RWPE2 (cell line): ENCODE data around the gene GCM1.
"Not testable (repeated sequence)": the region's sequence is repeated elsewhere in the genome, so short reads cannot be mapped to it uniquely, and the experiment has no call there.

Experiments used
- ATAC-seq: fragments of 200-7000 bp; cut with Tn5 transposase; 3 replicates; pipeline ENCODE4 v1.9.1; 2021; ENCODE audit warnings: low read depth
- DNase-seq: peaks from one replicate; pipeline ENCODE4 v3.0.0-alpha.2; 2020; ENCODE audit warnings: low spot score
- H3K27ac ChIP-seq: fragments of 450-650 bp; 2 replicates; pipeline ENCODE4 v1.5.1; 2017; ENCODE audit warnings: mild to moderate bottlenecking; ENCODE audit not compliant: poor library complexity, severe bottlenecking
- H3K27me3 ChIP-seq: fragments of 250-450 bp; sonication (Bioruptor Pico); 2 replicates; pipeline ENCODE4 v1.5.1; 2021; ENCODE audit warnings: mild to moderate bottlenecking, moderate library complexity; ENCODE audit not compliant: insufficient read depth, poor library complexity, severe bottlenecking
- H3K36me3 ChIP-seq: fragments of 250-450 bp; sonication (Bioruptor Pico); 2 replicates; pipeline ENCODE4 v1.5.1; 2020; ENCODE audit warnings: low read depth, mild to moderate bottlenecking, moderate library complexity
- H3K4me1 ChIP-seq: fragments of 250-450 bp; sonication (Bioruptor Pico); 2 replicates; pipeline ENCODE4 v1.5.1; 2021; ENCODE audit warnings: mild to moderate bottlenecking, moderate library complexity; ENCODE audit not compliant: insufficient read depth, poor library complexity, severe bottlenecking
- H3K4me3 ChIP-seq: fragments of 250-450 bp; sonication (Bioruptor Pico); 2 replicates; pipeline ENCODE4 v1.5.1; 2021; ENCODE audit warnings: mild to moderate bottlenecking, moderate library complexity; ENCODE audit not compliant: severe bottlenecking
- H3K9me3 ChIP-seq: fragments of 250-450 bp; sonication (Bioruptor Pico); 2 replicates; pipeline ENCODE4 v1.5.1; 2021; ENCODE audit warnings: mild to moderate bottlenecking, moderate library complexity; ENCODE audit not compliant: severe bottlenecking
- CTCF ChIP-seq: fragments of 450-650 bp; IDR thresholded peaks from one replicate; pipeline ENCODE4 v1.5.1; 2017; ENCODE audit warnings: mild to moderate bottlenecking, moderate library complexity; ENCODE audit not compliant: poor library complexity, severe bottlenecking

Gene GCM1

GRCh38 chr6:53162606-53163005, 14.0 kb upstream of the GCM1 start:
- Histone ChIP-seq H3K4me3 (no peak overlapping the region), H3K4me1 (no peaks in the 10 kb centered on the region), H3K27ac (no peak overlapping the region), H3K9me3 (no peaks in the 10 kb centered on the region), H3K36me3 (no peaks in the 10 kb centered on the region), H3K27me3 (no peaks in the 10 kb centered on the region)
- ATAC-seq = no peak
- no peak for DNase-seq
- TF ChIP-seq CTCF = no peak

- Histone ChIP-seq H3K27me3 (no peaks in the 10 kb centered on the region), H3K4me1 (no peaks in the 10 kb centered on the region), H3K36me3 (no peaks in the 10 kb centered on the region), H3K4me3 (no peak overlapping the region), H3K27ac (no peak overlapping the region), H3K9me3 (no peaks in the 10 kb centered on the region)
- no peak for DNase-seq
- no peak for TF ChIP-seq CTCF
- no peak for ATAC-seq
Observed at GRCh38 chr6:53161481-53162009, 12.9 kb upstream of the GCM1 start.

- no peaks in the 10 kb centered on the region for H3K4me1 ChIP-seq
- H3K9me3 ChIP-seq = no peaks in the 10 kb centered on the region
- TF ChIP-seq CTCF = peak; percentile 27
- no peak overlapping the region for H3K4me3 ChIP-seq
- no peaks in the 10 kb centered on the region for H3K27me3 ChIP-seq
- H3K36me3 ChIP-seq = no peaks in the 10 kb centered on the region
- DNase-seq = no peak
- ATAC-seq = peak; percentile 78
- H3K27ac ChIP-seq = no peak overlapping the region
Observed at GRCh38 chr6:53159558-53159957, 10.9 kb upstream of the GCM1 start.

- not testable (repeated sequence) for H3K36me3 ChIP-seq, H3K27ac ChIP-seq, H3K4me1 ChIP-seq, ATAC-seq, H3K4me3 ChIP-seq, H3K9me3 ChIP-seq, DNase-seq, H3K27me3 ChIP-seq
Observed at GRCh38 chr6:53158076-53158475, 9.4 kb upstream of the GCM1 start.

GRCh38 chr6:53155279-53155678, 6.6 kb upstream of the GCM1 start:
- not testable (repeated sequence) for H3K9me3 ChIP-seq, H3K4me1 ChIP-seq, ATAC-seq, H3K27me3 ChIP-seq, DNase-seq, H3K36me3 ChIP-seq, H3K4me3 ChIP-seq, H3K27ac ChIP-seq

DNA sequence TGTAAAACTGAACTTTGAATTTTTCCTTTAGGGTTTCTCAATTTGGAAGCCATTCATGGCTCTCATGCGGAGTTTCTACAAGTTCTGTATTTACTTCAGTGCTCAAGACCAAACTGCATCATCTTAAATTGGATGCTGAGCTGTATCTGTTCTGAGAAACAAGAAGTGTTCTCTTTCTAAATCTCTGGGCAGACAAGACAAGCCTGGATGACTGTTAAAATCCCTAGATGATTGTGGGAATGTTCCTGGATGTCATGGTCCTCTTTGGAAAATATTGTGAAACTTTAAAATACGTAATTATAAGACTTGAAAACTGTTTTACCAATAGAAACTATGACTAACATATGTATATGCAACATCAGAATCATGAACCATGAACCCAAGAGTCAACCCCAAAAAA, 6.2 kb upstream of the GCM1 start:
- no peak for TF ChIP-seq CTCF
- DNase-seq = no peak
- no peak for ATAC-seq
- Histone ChIP-seq H3K9me3 (no peaks in the 10 kb centered on the region), H3K4me1 (no peaks in the 10 kb centered on the region), H3K36me3 (no peaks in the 10 kb centered on the region), H3K27ac (no peak overlapping the region), H3K4me3 (no peak overlapping the region), H3K27me3 (no peaks in the 10 kb centered on the region)
